GM19025 (cell line): ENCODE data around the gene CDH5.

Experiments
- ATAC-seq: cut with Tn5 transposase; IDR thresholded peaks from one replicate; pipeline ENCODE4 v1.9.1; 2021; ENCODE audit warnings: mild to moderate bottlenecking, low read depth, moderate library complexity; ENCODE audit not compliant: unreplicated experiment

CDH5 gene

DNA sequence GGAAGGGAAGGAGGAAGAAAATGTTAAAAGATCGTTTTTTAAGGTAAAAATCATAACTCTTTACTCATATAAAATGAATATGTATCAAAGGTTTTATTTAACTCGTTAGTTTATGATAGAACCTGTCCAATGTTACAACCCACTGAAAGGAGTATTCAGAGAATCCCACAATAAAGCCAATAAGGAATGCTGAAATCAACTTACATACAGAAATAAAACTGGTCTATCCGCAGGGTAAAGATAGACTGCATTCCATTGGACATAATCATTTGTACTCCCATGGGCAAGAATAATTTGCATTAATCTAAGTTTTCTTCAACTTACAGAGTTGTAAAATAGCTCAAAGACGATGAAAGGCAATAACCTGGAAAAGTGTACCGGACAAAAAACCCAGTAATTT is 42.7 kb downstream of the CDH5 start:
- ATAC-seq = no peak

DNA sequence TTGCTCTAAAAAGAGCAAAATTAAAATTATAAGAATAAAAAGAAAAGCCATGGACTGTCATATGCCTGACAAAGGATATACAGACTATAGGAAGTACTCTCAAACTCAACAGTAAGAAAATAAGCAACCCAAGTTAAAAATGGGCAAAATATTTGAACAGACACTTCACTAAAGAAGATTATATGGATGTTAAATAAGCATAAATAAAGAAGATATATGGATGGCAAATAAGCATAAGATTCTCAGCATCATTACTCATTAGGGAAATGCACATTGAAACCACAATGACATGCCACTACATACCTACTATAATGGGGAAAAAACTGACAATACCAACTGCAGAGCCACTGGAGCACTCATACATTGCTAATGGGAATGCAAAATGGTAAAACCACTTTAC is 45.7 kb downstream of the CDH5 start:
- no peak for ATAC-seq

DNA sequence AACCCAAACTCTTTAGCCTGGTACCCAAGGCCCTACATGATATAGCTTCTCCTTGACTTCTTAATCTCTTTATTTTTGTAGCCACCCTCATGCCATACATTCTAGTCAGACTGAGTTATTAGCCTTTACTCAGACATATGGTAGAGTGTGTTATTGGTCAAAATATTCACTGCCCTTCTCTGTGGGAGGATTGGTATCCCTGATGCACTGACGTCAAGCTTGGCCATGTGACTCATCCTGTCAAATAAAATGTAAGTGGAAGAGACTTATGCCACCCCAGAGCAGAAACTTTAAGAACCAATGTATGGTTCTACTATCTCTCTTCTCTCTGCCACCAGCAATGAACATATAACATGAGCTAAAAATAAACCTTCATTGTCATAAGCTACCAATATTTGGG is 48.4 kb downstream of the CDH5 start:
- ATAC-seq = no peak

DNA sequence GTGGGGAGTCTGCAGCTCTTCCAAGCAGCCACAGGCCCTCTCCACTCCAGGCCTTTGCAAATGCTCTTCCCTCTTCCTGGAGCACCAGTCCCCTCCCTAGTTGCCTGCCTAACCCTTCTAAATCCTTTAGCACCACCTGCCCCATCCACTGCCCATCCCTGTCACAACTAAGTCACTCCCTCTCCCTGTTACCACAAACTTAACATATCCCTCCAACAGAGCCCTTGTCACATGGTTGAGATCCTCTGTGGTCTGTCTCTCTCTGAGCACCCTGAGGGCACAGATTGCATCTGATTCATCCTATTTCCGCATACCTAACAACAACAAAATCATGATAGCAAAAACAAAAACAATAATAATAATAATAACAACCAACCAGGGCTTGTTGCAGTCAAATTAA is 49.6 kb downstream of the CDH5 start:
- no peak for ATAC-seq

DNA sequence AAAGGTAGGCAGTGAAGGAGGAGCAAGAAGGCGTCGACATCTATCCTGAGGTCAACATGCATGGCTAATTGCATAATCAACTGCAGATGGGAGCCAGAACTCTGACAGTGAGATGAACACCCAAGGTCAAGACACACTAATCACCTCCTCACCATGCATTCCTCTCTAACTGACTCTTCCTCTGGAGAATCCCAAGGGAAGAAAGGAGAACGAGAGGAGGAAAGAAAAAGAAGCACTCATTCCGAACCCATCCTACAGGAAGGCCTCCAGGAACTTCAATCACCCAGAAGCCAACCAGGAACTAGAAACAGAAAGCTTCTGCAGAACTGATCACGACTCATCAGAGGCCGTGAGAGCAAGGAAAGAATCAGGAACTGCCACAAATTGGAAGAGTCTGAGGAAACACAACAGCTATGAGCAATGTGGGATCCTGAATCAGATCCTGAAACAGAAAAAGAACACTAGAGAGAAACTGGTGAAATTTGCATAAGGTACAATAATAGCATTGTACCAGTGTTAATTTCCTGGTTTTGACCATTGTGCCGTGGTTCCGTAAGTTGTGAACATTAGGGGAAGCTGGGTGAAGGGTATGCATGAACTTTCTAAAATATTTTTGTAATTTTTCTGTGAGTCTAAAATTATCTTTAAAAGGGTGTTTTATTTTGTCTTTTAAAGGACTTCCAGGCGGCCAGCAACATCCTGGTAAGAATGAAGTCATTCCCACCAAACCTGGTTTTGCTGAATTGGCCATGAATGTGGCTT is 50.6 kb downstream of the CDH5 start:
- ATAC-seq = no peak

DNA sequence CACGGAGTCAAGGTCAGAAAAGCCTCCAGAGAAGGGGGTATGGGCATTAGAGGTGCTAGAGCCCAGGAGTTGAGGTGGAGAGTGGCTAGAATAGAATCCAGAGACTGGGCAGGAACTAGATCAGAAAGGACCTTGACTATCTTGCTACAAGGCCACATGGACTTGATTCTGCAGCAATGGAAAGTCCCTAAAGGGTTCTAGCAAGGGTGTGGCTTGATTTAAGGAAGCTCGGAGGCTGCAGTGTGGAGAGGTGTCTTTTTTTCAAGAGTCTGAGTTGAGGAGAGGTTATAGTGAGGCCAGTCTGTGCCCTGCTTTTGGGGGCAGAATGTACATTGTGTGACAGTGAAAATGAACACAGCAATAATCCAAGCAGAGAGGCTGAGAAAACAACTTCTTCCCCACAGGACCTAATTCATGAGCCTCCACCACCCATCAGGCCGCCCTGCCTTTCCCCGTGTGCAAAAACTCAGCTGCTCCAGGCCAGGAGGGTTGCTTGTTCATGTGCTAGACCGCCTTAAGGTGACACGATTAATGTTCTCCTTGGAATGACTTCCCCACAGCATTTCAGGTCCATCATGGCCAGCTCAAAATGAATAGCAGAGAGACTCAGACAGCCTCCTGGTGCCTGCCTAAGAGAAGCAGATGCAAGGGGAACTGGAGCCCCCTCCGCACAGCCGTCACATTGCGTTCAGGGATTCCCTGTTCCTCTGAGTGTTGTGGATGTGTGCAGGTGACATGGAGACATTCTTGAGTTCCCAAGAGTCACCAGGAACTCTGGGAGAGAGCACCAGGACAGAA is 51.9 kb downstream of the CDH5 start:
- ATAC-seq = no peak

DNA sequence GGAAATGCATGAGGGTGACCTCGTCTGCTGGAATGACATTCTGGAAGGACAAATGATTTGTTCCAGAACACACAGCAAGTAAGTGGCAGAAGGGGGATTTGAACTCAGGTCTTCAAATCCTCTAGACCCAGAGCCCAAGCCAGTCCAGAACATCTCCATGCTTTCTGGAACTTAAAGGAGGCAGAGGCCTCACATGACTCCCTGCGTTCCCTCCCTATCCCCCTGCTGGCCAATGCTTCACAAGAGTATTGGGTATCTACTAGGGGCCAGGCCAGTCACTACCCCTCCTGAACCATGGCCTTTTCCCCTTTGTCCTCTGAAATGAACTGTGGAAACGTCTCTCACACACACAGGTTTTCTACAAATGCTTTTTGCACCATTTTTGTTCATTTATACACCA is 53.0 kb downstream of the CDH5 start:
- ATAC-seq = no peak

DNA sequence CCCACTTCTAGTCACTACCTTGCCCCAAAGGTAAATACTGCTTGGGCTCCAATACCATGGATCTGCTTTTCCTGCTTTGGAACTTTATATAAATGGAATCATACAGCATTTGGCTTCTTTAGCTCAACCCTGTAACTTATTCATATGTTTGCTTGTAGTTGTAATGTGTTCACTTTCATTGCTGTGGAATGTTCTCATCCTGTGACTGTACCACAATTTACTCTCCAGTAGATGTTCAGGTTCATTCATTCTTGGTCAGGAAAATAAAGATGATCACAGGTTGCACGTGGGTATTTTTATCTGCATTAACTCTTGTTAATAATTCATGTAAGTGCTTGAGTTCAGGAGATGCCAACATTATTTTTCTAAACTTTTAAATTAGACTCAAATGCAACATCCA is 53.9 kb downstream of the CDH5 start:
- no peak for ATAC-seq

DNA sequence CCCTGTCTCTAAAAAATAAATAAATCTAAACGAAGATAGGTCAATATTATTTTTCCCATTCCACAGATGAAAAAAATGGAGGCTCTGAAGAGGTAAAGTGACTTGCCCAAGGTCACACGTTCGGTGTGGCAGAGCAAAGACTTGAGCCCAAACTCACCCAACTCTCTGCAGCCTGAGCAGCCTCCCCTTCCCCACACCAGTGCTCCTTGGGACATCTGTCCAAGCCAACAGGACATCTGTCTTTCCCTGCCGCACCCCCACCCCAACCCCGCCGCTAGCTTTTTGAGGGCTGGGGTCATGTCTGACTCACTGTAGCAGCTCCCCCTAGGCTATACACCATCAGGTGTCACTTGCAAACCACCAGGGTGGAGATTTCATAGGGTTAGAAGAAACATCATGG is 55.4 kb downstream of the CDH5 start:
- ATAC-seq = no peak

DNA sequence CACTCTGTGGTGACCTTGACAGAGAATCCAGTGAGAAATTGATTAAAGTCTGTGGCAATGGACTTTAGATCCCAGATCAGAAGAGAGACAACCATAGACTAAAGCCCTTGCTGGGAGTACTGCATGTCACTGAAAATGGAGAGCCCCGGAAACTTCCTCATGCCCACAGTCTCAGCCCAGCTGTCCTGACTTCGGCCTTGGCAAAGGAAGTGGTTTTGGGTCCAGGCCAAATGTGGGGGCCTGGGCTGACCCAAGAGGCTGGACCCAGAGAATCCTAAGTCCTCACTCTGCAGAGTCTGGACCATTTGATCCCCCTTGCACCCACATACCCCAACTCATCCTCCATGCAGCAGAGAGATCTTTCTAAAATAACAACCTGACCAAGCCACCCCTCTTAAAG is 55.9 kb downstream of the CDH5 start:
- no peak for ATAC-seq

DNA sequence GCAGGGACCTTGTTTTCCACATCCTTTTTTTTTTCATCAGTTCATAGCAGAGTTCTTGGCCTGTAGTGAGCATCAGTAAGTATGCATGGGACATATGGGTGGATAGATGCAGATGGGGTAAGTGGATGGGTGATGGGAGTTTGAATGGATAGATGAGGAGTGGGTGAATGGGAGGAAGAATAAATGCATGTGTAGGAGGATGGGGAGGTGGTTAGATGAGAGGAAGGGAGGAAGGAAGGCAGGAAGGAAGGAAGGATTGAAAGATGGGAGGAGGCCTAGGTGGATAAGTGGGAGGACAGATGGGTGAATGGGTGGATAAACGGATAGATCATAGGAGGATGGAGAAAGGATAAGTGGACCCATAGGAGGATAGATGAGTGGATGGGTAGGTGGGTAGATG is 56.7 kb downstream of the CDH5 start:
- no peak for ATAC-seq

DNA sequence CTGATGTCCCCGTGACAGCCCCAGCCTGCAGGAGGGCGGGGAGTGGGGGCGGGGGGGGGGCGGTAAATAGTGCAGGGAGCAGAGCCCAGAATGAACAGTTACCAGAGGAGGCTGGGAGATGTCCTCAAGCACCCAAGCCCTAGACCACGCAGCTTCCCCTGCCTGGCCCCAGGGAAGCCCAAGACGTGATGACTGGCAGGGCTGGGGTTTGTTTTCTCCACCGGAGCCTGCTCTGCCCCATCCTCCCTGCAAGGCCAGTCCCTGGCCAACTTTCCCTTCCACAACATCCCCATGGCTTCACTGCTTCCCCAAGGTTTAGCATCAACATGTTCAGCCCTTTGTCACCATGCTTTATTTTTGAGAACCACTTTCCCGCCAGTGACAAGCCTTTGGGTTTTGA is 59.2 kb downstream of the CDH5 start:
- no peak for ATAC-seq

DNA sequence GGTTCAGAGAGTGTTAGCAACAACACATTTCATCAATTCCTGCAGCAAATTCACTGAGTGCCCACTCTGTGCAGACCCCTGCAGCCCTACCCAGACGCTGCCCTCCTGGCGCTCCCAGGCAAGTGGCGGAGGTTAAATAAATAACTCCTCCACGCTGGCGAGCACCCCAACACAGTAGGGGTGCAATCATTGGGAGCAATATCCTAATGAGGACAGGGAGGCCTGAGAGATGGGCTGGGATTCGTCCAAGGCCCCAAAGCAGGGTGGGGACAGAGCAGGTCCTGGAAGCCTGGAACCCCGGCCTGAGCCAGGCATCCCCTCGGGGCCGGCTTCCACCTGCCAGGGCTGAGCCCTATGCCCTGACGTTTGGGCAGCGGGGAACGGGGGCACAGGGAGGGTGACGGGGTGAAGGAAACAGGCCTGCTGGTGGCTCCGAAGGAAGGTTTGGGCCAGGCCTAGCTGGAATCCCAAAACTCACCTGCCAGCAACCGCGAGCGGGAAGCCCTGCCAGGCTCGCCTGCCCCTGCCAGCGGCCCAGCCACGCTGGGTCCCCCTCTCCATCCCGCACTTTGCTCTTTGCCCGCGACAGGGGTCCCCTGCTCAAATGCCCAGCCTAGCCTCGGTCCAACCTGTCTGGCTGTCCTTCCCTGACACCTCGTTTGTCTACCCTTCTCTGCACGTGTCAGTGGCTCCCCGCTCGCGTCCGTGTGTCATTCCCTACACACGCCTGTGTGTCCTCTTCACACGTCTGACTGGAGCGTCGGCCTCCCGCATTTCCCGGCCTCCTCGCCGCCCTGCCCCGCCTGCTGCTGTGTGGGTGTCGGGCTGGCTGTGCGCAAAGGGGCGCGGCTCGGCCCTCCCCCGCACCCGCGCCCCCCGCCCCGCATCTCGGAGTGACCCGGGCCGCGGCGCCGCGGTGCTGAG is 59.9 kb downstream of the CDH5 start:
- ATAC-seq = no peak

DNA sequence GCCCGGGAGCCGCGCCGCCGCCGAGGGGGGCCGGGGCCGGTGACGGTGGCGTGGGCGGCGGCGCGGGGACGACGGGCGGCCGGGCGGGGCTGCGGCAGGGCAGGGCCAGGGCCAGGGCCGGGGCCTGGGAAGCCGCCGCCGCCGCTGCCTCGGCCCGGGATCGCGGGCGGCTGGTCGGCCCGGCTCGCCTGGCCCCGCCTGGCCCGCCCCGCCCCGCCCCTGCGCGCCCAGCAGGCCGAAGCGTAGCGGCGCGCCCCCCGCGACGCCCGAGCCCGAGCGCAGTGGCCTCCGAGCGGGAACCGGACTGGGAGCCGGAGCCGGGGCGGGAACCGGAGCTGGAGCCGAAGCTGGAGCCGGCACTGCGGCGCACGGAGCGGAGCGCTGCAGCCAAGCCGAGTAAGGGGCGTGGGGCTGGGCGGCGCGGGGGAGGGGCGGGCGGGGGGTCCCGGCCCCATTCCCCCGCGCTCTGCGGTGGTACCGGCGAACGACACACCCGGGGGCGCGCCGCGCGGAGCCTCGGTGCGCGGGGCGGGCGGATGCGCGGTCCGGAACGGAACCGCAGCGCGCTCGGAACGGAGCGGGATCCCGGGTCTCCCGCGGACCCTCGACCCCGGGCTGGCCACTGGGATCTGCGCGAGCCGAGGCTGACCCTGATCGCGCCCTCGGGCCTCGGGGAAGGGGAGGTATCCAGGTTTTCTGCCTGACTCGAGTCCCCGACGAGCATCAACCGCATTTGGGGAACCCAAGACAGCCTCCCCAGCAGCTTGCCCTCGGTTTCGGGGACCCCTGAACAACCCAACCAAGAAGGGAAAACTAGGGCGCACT is 60.8 kb downstream of the CDH5 start, which contains the start of gene BEAN1:
Gene BEAN1 (plus strand): TSS at position 260 of the 825 bp plus-strand sequence. CDS start 10,382 bp downstream, outside the sequence.
- no peak for ATAC-seq

DNA sequence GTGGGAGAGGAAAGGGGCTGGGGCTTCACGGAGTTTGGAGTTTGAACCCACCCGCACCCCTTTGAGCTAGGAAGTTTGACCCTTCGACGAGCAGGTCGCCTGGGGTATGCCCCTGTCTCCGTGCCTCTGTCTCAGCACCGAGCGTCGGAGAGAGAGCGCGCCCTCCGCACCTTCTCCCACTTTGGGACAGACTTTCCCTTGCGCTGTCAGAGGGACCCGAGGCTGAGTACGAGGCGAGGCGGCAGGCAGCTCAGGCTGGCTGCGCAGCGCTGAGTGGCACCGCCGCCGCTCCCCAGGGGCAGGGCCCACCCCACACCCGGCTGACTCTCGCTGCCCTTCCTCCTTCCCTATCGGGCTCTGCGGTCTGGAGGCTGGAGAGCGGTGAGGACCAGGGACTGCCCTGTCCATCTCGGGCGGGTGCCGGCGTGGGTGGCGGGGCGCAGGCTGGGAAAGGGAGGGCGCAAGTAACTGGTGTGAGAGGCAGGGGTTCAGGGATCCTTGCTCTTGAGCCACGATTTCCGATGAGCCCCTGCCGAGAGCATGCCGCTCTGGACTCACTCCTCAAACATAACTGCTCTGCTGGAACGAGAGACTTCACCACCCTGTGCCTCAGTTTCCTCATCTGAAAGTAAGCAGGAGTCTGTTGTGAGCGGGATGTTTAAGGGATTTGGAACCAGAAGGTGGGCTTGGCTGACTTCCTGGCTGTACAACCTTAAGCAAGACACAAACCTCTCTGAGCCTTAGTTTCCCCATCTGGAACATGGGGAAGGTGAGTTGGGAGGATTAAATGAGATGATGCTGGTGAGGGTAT is 61.6 kb downstream of the CDH5 start:
- no peak for ATAC-seq

DNA sequence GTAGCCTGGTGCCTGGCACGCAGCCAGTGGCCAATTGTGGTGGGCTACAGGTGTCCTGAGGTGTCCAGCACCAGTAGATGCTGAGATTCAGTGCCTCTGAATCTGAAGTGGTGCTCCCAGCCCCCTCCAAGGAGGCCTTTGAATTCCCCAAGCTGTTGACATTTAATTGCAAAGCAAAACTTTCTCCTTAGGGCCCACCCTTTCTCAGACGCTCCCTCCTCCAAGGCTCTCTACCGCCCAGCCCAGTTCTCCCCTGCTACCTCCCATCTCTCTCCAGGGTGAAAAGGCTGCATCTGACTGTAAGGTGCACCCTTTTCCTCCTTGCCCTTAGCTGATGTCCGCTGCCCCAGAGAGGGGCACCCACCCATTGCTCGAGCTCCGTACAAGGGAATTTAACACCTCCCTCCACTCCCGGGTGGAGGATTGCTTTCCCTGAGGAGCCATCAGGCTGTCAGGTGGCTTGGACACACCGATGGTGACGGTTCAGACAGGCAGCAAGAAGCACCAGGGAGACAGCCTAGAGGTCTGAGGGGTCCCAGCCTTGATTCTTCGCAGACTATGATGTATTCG is 62.3 kb downstream of the CDH5 start:
- ATAC-seq = no peak

DNA sequence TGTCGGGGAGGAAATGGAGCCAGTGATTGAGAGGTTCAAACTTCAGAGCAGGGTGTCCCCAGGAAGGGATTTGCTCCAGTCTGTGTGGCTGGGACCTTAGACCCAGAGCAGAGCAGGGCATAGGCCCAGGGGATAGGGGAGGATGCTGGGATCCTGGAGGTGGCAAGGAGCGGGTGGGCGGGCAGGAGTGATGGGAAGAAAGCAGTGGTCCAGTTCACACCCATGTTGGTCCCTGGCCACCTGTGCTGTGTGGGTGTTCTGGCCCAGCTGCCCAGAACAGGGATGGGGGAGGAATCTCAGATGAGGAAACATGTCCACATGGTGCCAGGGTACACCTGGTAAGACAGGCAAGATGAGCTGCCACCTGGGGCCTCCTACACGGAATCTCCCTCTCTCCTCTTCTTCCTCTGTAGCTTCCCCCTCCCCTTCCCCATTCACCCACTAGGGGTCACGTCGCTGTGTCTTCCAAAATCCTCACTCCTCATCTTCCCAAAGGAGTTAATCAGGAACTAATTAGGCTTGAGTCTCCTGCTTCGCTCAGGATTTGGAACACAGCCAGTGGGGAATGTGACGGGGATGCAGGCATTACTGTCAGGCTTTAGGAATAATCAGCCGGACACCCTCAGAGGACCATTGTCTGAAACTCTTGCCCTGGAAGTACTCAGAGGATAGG is 62.9 kb downstream of the CDH5 start:
- ATAC-seq = no peak

DNA sequence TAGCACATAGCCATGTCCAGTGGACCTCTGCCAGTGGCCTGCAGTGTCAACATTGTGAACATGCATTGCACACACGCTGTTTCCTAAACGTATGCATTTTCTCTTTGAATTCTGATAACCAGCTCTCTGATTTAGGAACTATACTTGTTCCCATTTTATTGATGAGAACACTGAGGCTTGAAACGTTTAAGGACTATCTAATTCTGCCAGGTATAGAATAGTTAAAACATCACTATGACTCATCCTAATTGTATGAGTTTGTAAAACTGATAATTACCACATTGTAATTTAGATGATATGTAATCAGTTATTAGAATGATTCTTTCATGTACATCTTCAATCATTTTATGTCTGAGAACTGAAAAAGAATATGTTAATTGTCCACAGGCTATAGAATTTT is 63.7 kb downstream of the CDH5 start:
- no peak for ATAC-seq
